ENCODE results near the gene CGB7. TPM values are rescaled to one million over a fixed set of nuclear protein-coding genes. Genes with fewer than 3 reads are reported as not detected.

Gene CGB7
- total and polyA plus RNA-seq, 2 donors (not counting 1 experiment from before 2014, with no cell fraction given), result not detected

- H3K36me3 ChIP-seq (replicated peaks in 1 of 2; ENCODE audit: control extremely low read depth in 1 of 2, control insufficient read depth in 1 of 2, extremely low read depth in 1 of 2, insufficient read depth in 2 of 2, low read length in 1 of 2), result no peaks in the 10 kb centered on the region
- no peak overlapping the region for H3K4me3 Mint-ChIP-seq
- H3K9ac ChIP-seq (ENCODE audit: low read length), result no peak overlapping the region
- H4K20me1 ChIP-seq (ENCODE audit: control insufficient read depth, insufficient read depth, low read length, poor library complexity, severe bottlenecking), result no peaks in the 10 kb centered on the region
- no peak for DNase-seq
- no peak overlapping the region for H2AFZ ChIP-seq (ENCODE audit: insufficient read depth, low read depth, low read length, poor library complexity, severe bottlenecking)
- H3K4me1 ChIP-seq (ENCODE audit: control insufficient read depth in 2 of 2, insufficient read depth in 2 of 2, low read length in 2 of 2), result peaks cover 0 to 5% of the 10 kb centered on the region in 2 donors
- ChIA-PET CTCF (no interaction called here), POLR2A (no interaction called here)
- WGBS (ENCODE audit: insufficient coverage), result no CpG with 5 or more reads among the region's 13 CpGs
- H3K27me3 Mint-ChIP-seq, result peaks cover 54% of the 10 kb centered on the region
- no peak for ATAC-seq (ENCODE audit: low read depth)
- peaks cover 1% of the 10 kb centered on the region for H3K9me3 Mint-ChIP-seq (ENCODE audit: insufficient read depth)
- no peaks in the 10 kb centered on the region for H3K79me2 ChIP-seq (ENCODE audit: control insufficient read depth, insufficient read depth, low read length)
- no peak overlapping the region for H3K27ac ChIP-seq (ENCODE audit: low read length in 2 of 2)
- peaks cover 0 to 20% (median 0%) of the 10 kb centered on the region in 3 donors for H3K9me3 ChIP-seq (ENCODE audit: control extremely low read depth in 1 of 3, control insufficient read depth in 2 of 3, insufficient read depth in 1 of 3, low read length in 2 of 3)
- no peak overlapping the region for H3K27ac Mint-ChIP-seq
- no peak overlapping the region for H3K4me2 ChIP-seq (replicated peaks; ENCODE audit: low read depth, low read length, poor library complexity, severe bottlenecking)
- intact Hi-C loops (cut with micrococcal nuclease), result no loop called here
- no peak for TF ChIP-seq CTCF (IDR thresholded peaks at IDR 0.05)
- no peak for TF ChIP-seq EZH2 (IDR thresholded peaks at IDR 0.05; ENCODE audit: borderline replicate concordance, insufficient read depth, low read depth, low read length, poor library complexity, severe bottlenecking)
- no peak overlapping the region for H3K4me3 ChIP-seq (ENCODE audit: control extremely low read depth in 1 of 5, extremely low read depth in 1 of 5, insufficient read depth in 1 of 5, low read depth in 2 of 5, low read length in 4 of 5)
- H3K4me1 Mint-ChIP-seq, result peaks cover 7% of the 10 kb centered on the region
- H3K27me3 ChIP-seq (replicated peaks in 1 of 4; ENCODE audit: control extremely low read depth in 1 of 4, control insufficient read depth in 3 of 4, insufficient read depth in 4 of 4, low read length in 3 of 4), result peaks cover 0 to 66% (median 26%) of the 10 kb centered on the region in 4 experiments
Observed at GRCh38 chr19:49065905-49066512, 8.5 kb upstream of the CGB7 start.

GRCh38 chr19:49064768-49065611, 7.4 kb upstream of the CGB7 start, which contains the start of gene NTF4:
Gene NTF4, minus strand, starts transcription at chr19:49064818. Its CDS starts 2,821 bp downstream, at chr19:49061997.
- Mint-ChIP-seq H3K27ac (no peak within 1 kb of the TSS), H3K4me1 (peaks cover 4% of the 10 kb centered on the region), H3K27me3 (peaks cover 51% of the 10 kb centered on the region), H3K4me3 (no peak within 1 kb of the TSS), H3K9me3 (ENCODE audit: insufficient read depth) (peaks cover 1% of the 10 kb centered on the region)
- DNase-seq (no peak), ATAC-seq (ENCODE audit: low read depth) (no peak)
- CTCF ChIA-PET, result no interaction called here
- no peak for TF ChIP-seq EZH2 (IDR thresholded peaks at IDR 0.05; ENCODE audit: borderline replicate concordance, insufficient read depth, low read depth, low read length, poor library complexity, severe bottlenecking)
- no peak for TF ChIP-seq CTCF (IDR thresholded peaks at IDR 0.05)
- Histone ChIP-seq H3K27me3 (replicated peaks in 1 of 4; ENCODE audit: control extremely low read depth in 1 of 4, control insufficient read depth in 3 of 4, insufficient read depth in 4 of 4, low read length in 3 of 4) (peaks cover 0 to 58% (median 23%) of the 10 kb centered on the region in 4 experiments), H3K4me3 (ENCODE audit: control extremely low read depth in 1 of 5, extremely low read depth in 1 of 5, insufficient read depth in 1 of 5, low read depth in 2 of 5, low read length in 4 of 5) (no peak within 1 kb of the TSS), H2AFZ (ENCODE audit: insufficient read depth, low read depth, low read length, poor library complexity, severe bottlenecking) (peak within 1 kb of the TSS; percentile 28), H3K27ac (ENCODE audit: low read length in 2 of 2) (no peak within 1 kb of the TSS), H3K9ac (ENCODE audit: low read length) (no peak within 1 kb of the TSS), H3K79me2 (ENCODE audit: control insufficient read depth, insufficient read depth, low read length) (no peaks in the 10 kb centered on the region), H3K4me1 (ENCODE audit: control insufficient read depth in 2 of 2, insufficient read depth in 2 of 2, low read length in 2 of 2) (peaks cover 0 to 5% of the 10 kb centered on the region in 2 donors), H3K36me3 (replicated peaks in 1 of 2; ENCODE audit: control extremely low read depth in 1 of 2, control insufficient read depth in 1 of 2, extremely low read depth in 1 of 2, insufficient read depth in 2 of 2, low read length in 1 of 2) (no peaks in the 10 kb centered on the region), H3K9me3 (ENCODE audit: control extremely low read depth in 1 of 3, control insufficient read depth in 2 of 3, insufficient read depth in 1 of 3, low read length in 2 of 3) (peaks cover 0 to 10% (median 0%) of the 10 kb centered on the region in 3 donors), H3K4me2 (replicated peaks; ENCODE audit: low read depth, low read length, poor library complexity, severe bottlenecking) (peak within 1 kb of the TSS; percentile 49), H4K20me1 (ENCODE audit: control insufficient read depth, insufficient read depth, low read length, poor library complexity, severe bottlenecking) (no peaks in the 10 kb centered on the region)
- intact Hi-C loops (cut with micrococcal nuclease), result no loop called here
- 8% methylated on average over 49 of the region's 53 CpGs for WGBS (ENCODE audit: insufficient coverage)
- POLR2A ChIA-PET, result no interaction called here
